NOMO-1 treated with dmso at 0.1 percent for 144 hours (cell line): ENCODE measurements around the gene PTN.
"Not testable (repeated sequence)": the region's sequence is repeated elsewhere in the genome, so short reads cannot be mapped to it uniquely, and the experiment has no call there.

Source experiments
- DNase-seq: peaks from one replicate; lab custom pipeline; 2025; ENCODE audit not compliant: unreplicated experiment; lab: John Stamatoyannopoulos, UW

The PTN gene

GRCh38 chr7:137181619-137182018, 161.9 kb downstream of the PTN start:
- not testable (repeated sequence) for DNase-seq
